ENCODE measurements around the gene ZNF462. TPM values are rescaled to one million over a fixed set of nuclear protein-coding genes. Genes with fewer than 3 reads are reported as not detected.

The ZNF462 gene
- total and polyA plus RNA-seq, 2 experiments from 2014 or later = 40.0 to 101 TPM

DNA sequence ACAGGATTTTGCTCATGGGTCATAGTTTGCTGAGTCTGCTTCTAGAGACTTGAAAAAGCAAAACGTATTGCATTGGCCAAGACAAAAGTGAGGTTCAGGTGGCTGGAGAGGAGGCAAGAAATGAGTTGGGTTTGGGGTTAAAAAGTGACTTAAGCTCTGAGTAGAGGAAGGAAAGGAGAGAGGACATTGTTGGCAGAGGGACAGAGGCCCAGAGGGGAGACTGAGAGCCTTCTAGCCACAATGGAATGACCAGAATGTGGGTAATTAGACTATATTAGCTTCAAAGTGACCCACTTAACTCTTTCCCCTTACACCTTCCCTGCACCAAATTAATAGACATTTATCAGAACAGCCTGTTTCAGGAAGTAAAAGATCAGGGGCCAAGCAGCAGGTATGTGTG lies 188.4 kb downstream of the ZNF462 start:
- Histone ChIP-seq H3K27me3 (ENCODE audit: insufficient read depth) (no peaks in the 10 kb centered on the region), H3K36me3 (ENCODE audit: insufficient read depth) (no peaks in the 10 kb centered on the region), H3K27ac (ENCODE audit: low read depth) (peak overlapping the region; percentile 73; the same call in 1 of the 2 replicates), H3K79me2 (replicated peaks; ENCODE audit: insufficient read depth) (no peaks in the 10 kb centered on the region), H4K20me1 (replicated peaks; ENCODE audit: insufficient read depth) (no peaks in the 10 kb centered on the region), H2AFZ (0 out of 2 replicates have a peak overlapping the region, but pooled peaks have one; percentile 28), H3F3A (replicated peaks; ENCODE audit: low read depth) (no peaks in the 10 kb centered on the region), H3K9me2 (ENCODE audit: insufficient read depth) (peaks cover 26% of the 10 kb centered on the region), H3K4me1 (ENCODE audit: insufficient read depth) (peaks cover 20% of the 10 kb centered on the region), H3K4me3 (no peak overlapping the region), H3K4me2 (peak overlapping the region; percentile 49; the same call in 1 of the 2 replicates)
- no peak for DNase-seq (ENCODE audit: low spot score)
- no peaks in the 10 kb centered on the region for H3K9me3 Mint-ChIP-seq
- H3K4me1 Mint-ChIP-seq = peaks cover 33% of the 10 kb centered on the region
- ATAC-seq = no peak
- peaks cover 3% of the 10 kb centered on the region; the same call in 1 of the 3 replicates for H3K36me3 Mint-ChIP-seq (ENCODE audit: low read depth)
- TF ChIP-seq STAT1 (IDR thresholded peaks at IDR 0.05; ENCODE audit: unreplicated experiment) (no peak), CREB1 (CRISPR knock-in tag; IDR thresholded peaks at IDR 0.05; ENCODE audit: low read depth) (no peak), JUNB (IDR thresholded peaks at IDR 0.05; ENCODE audit: unreplicated experiment) (no peak)
- peaks cover 2% of the 10 kb centered on the region for H3K27me3 Mint-ChIP-seq (ENCODE audit: insufficient read depth, low read depth, poor library complexity)
- H3K27ac Mint-ChIP-seq = no peak overlapping the region; the same call in 1 of the 2 replicates
- H3K4me3 Mint-ChIP-seq = no peak overlapping the region

DNA sequence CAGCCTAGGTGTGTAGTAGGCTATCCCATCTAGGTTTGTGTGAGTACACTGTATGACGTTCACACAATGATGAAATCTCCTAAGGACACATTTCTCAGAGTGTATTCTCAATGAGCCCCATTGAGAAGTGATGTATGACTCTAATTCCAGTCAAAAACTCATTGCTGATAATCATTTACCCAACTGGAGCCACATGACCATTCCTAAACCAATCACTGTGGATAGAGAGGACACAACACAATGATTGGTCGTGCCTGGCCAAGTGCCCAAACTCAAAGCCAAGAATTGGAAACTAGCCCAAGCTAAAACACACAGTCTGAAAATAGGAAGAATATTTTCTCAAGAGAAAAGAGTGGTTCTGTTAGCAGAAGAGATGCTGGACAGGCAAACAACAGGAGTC lies 191.2 kb downstream of the ZNF462 start:
- Histone ChIP-seq H3K36me3 (ENCODE audit: insufficient read depth) (no peaks in the 10 kb centered on the region), H3K27ac (ENCODE audit: low read depth) (no peak overlapping the region), H2AFZ (no peak overlapping the region), H3K4me1 (ENCODE audit: insufficient read depth) (peaks cover 19% of the 10 kb centered on the region), H3F3A (replicated peaks; ENCODE audit: low read depth) (no peaks in the 10 kb centered on the region), H3K9me2 (ENCODE audit: insufficient read depth) (peaks cover 33% of the 10 kb centered on the region), H3K4me3 (no peak overlapping the region), H3K27me3 (ENCODE audit: insufficient read depth) (no peaks in the 10 kb centered on the region), H4K20me1 (replicated peaks; ENCODE audit: insufficient read depth) (no peaks in the 10 kb centered on the region), H3K79me2 (replicated peaks; ENCODE audit: insufficient read depth) (no peaks in the 10 kb centered on the region), H3K4me2 (no peak overlapping the region)
- peaks cover 3% of the 10 kb centered on the region for H3K27me3 Mint-ChIP-seq (ENCODE audit: insufficient read depth, low read depth, poor library complexity)
- H3K27ac Mint-ChIP-seq = no peak overlapping the region
- TF ChIP-seq EZH2 (IDR thresholded peaks at IDR 0.05; ENCODE audit: low read depth, unreplicated experiment) (no peak), POLR2AphosphoS5 (IDR thresholded peaks at IDR 0.05; ENCODE audit: low read depth) (no peak), CREB1 (CRISPR knock-in tag; IDR thresholded peaks at IDR 0.05; ENCODE audit: low read depth) (no peak)
- TF ChIP-seq, protein P1, sequence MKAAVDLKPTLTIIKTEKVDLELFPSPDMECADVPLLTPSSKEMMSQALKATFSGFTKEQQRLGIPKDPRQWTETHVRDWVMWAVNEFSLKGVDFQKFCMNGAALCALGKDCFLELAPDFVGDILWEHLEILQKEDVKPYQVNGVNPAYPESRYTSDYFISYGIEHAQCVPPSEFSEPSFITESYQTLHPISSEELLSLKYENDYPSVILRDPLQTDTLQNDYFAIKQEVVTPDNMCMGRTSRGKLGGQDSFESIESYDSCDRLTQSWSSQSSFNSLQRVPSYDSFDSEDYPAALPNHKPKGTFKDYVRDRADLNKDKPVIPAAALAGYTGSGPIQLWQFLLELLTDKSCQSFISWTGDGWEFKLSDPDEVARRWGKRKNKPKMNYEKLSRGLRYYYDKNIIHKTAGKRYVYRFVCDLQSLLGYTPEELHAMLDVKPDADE (IDR thresholded peaks at IDR 0.05) = no peak
- TF ChIP-seq, protein P2, sequence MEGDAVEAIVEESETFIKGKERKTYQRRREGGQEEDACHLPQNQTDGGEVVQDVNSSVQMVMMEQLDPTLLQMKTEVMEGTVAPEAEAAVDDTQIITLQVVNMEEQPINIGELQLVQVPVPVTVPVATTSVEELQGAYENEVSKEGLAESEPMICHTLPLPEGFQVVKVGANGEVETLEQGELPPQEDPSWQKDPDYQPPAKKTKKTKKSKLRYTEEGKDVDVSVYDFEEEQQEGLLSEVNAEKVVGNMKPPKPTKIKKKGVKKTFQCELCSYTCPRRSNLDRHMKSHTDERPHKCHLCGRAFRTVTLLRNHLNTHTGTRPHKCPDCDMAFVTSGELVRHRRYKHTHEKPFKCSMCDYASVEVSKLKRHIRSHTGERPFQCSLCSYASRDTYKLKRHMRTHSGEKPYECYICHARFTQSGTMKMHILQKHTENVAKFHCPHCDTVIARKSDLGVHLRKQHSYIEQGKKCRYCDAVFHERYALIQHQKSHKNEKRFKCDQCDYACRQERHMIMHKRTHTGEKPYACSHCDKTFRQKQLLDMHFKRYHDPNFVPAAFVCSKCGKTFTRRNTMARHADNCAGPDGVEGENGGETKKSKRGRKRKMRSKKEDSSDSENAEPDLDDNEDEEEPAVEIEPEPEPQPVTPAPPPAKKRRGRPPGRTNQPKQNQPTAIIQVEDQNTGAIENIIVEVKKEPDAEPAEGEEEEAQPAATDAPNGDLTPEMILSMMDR (conservative IDR thresholded peaks at IDR 0.05; ENCODE audit: low read depth in 2 of 2) = no peak
- no peaks in the 10 kb centered on the region for H3K36me3 Mint-ChIP-seq (ENCODE audit: low read depth)
- H3K4me3 Mint-ChIP-seq = no peak overlapping the region
- no peak for ATAC-seq
- H3K9me3 Mint-ChIP-seq = no peaks in the 10 kb centered on the region
- DNase-seq (ENCODE audit: low spot score) = no peak
- peaks cover 29% of the 10 kb centered on the region for H3K4me1 Mint-ChIP-seq

DNA sequence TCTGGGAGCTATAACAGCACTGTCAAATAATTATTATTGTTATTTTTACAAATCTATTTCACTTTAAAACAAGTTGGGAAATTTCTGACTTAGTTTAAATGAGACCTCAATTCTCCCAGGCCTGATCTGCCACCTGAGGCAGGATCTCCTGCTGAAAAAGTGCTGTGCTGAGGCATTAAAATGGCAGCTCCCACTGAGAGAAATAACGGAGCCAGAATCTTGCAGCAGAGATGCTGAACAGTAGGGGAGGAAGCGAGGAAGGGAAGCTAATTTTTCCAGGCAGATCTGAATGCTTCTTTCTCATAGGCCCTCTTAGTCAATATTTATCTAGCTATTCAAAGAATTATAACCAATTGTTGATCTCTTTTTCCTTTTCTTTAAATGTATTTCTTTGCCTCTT lies 196.3 kb downstream of the ZNF462 start:
- Histone ChIP-seq H3K4me3 (no peak overlapping the region), H3F3A (replicated peaks; ENCODE audit: low read depth) (no peaks in the 10 kb centered on the region), H3K9me2 (ENCODE audit: insufficient read depth) (peaks cover 32% of the 10 kb centered on the region), H3K36me3 (ENCODE audit: insufficient read depth) (no peaks in the 10 kb centered on the region), H3K4me1 (ENCODE audit: insufficient read depth) (no peaks in the 10 kb centered on the region), H2AFZ (no peak overlapping the region), H4K20me1 (replicated peaks; ENCODE audit: insufficient read depth) (no peaks in the 10 kb centered on the region), H3K4me2 (no peak overlapping the region), H3K27me3 (ENCODE audit: insufficient read depth) (no peaks in the 10 kb centered on the region), H3K79me2 (replicated peaks; ENCODE audit: insufficient read depth) (no peaks in the 10 kb centered on the region), H3K27ac (ENCODE audit: low read depth) (no peak overlapping the region)
- H3K4me1 Mint-ChIP-seq = peaks cover 10% of the 10 kb centered on the region
- no peak overlapping the region for H3K4me3 Mint-ChIP-seq
- ATAC-seq = peak; percentile 61
- no peak for DNase-seq (ENCODE audit: low spot score)
- no peaks in the 10 kb centered on the region for H3K9me3 Mint-ChIP-seq
- H3K27me3 Mint-ChIP-seq (ENCODE audit: insufficient read depth, low read depth, poor library complexity) = peaks cover 3% of the 10 kb centered on the region
- no peaks in the 10 kb centered on the region for H3K36me3 Mint-ChIP-seq (ENCODE audit: low read depth)
- no peak overlapping the region for H3K27ac Mint-ChIP-seq
- TF ChIP-seq ZNF331 (CRISPR knock-in tag; IDR thresholded peaks at IDR 0.05; ENCODE audit: low read depth) = no peak
